ENCODE data around the gene CXXC1.
"Not testable (repeated sequence)": the region's sequence is repeated elsewhere in the genome, so short reads cannot be mapped to it uniquely, and the experiment has no call there.

CXXC1 gene

DNA sequence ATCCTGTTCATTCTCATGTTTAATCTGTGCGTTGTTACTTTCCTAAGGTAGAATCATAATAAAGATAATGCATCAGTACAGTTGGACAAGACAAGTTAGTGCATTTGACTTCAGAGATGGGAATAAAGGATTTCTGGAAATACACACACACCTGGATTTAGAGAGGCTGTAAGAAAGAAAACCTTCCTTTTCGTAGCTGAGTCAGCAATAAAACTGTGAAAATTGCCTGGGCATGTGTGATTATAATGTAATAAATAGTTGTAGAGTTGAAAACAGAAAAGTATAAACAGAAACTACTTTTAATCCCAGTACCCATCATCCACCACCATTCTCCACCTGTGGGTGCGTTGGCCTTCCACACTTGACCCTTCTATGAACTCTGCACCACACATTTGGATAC is 36.6 kb downstream of the CXXC1 start:
- Histone ChIP-seq H3K9ac (ENCODE audit: low read length) (no peak overlapping the region), H3K4me2 (ENCODE audit: low read length) (no peak overlapping the region)

DNA sequence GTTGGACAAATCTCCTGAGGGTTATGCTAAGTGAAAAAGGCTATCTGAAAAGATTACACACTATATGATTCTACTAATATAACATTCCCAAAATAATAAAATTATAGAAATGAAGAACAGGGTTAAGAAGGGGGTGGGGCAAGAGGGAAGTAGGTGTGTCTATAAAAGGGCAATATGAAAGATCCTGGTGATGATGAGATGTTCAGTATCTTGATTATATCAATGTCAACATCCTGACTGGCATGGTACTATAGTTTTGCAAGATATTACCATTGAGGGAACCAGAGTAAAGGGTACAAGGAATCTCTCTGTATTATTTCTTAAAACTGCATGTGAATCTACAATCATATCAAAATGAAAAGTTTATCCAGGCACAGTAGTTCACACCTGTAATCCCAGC is 37.9 kb downstream of the CXXC1 start:
- H3K27me3 ChIP-seq (ENCODE audit: insufficient read depth, low read length): no peaks in the 10 kb centered on the region
- no peak overlapping the region for H3K9ac ChIP-seq (ENCODE audit: low read length)
- H3K4me1 ChIP-seq (ENCODE audit: control insufficient read depth in 1 of 2, insufficient read depth in 2 of 2, low read length in 2 of 2): no peaks in the 10 kb centered on the region
- no peak overlapping the region for H2BK12ac ChIP-seq (ENCODE audit: low read length)
- no peak overlapping the region for H3K4ac ChIP-seq (ENCODE audit: low read depth, low read length)
- H4K12ac ChIP-seq (ENCODE audit: low read depth, low read length): no peak overlapping the region
- no peak overlapping the region for H2AFZ ChIP-seq (ENCODE audit: insufficient read depth, low read length, poor library complexity)
- H2BK5ac ChIP-seq (ENCODE audit: low read depth, low read length, poor library complexity): no peak overlapping the region
- H4K91ac ChIP-seq (ENCODE audit: low read depth, low read length): no peak overlapping the region
- no peak overlapping the region for H3K18ac ChIP-seq (ENCODE audit: low read length)
- no peak overlapping the region for H3K23ac ChIP-seq (ENCODE audit: low read length)
- no peaks in the 10 kb centered on the region for H3K79me1 ChIP-seq (ENCODE audit: low read length)
- H2AK5ac ChIP-seq (ENCODE audit: low read length): no peak overlapping the region
- no peak overlapping the region for H4K8ac ChIP-seq (ENCODE audit: low read depth, low read length)
- no peak overlapping the region for H3K4me3 ChIP-seq (ENCODE audit: low read depth, low read length)
- H3K36me3 ChIP-seq (ENCODE audit: control insufficient read depth in 1 of 2, insufficient read depth in 2 of 2, low read length in 2 of 2): no peaks in the 10 kb centered on the region
- no peak overlapping the region for H3K4me2 ChIP-seq (ENCODE audit: low read length)
- no peak overlapping the region for H3K27ac ChIP-seq (ENCODE audit: low read depth, low read length)
- no peaks in the 10 kb centered on the region for H3K79me2 ChIP-seq (ENCODE audit: control insufficient read depth, insufficient read depth, low read length, poor library complexity)
- DNase-seq: no peak
- H3K14ac ChIP-seq (ENCODE audit: low read length): no peak overlapping the region
- H3K9me3 ChIP-seq (ENCODE audit: insufficient read depth, low read depth, low read length): no peaks in the 10 kb centered on the region
- H2BK120ac ChIP-seq (ENCODE audit: insufficient read depth, low read length, poor library complexity): no peak overlapping the region

More for the DNA sequence above, 36.6 kb downstream of the CXXC1 start:
- Histone ChIP-seq H4K8ac (ENCODE audit: low read depth, low read length) (no peak overlapping the region), H2AFZ (ENCODE audit: insufficient read depth, low read length, poor library complexity) (no peak overlapping the region), H3K4me3 (ENCODE audit: low read depth, low read length) (no peak overlapping the region), H3K27me3 (ENCODE audit: insufficient read depth, low read length) (no peaks in the 10 kb centered on the region), H2AK5ac (ENCODE audit: low read length) (no peak overlapping the region), H4K12ac (ENCODE audit: low read depth, low read length) (no peak overlapping the region), H3K9me3 (ENCODE audit: insufficient read depth, low read depth, low read length) (no peaks in the 10 kb centered on the region), H2BK120ac (ENCODE audit: insufficient read depth, low read length, poor library complexity) (no peak overlapping the region), H3K79me1 (ENCODE audit: low read length) (no peaks in the 10 kb centered on the region), H3K4me1 (ENCODE audit: control insufficient read depth in 1 of 2, insufficient read depth in 2 of 2, low read length in 2 of 2) (no peaks in the 10 kb centered on the region), H3K23ac (ENCODE audit: low read length) (no peak overlapping the region), H3K4ac (ENCODE audit: low read depth, low read length) (no peak overlapping the region), H3K14ac (ENCODE audit: low read length) (no peak overlapping the region), H3K27ac (ENCODE audit: low read depth, low read length) (no peak overlapping the region), H3K18ac (ENCODE audit: low read length) (no peak overlapping the region), H2BK12ac (ENCODE audit: low read length) (no peak overlapping the region), H2BK5ac (ENCODE audit: low read depth, low read length, poor library complexity) (no peak overlapping the region), H3K79me2 (ENCODE audit: control insufficient read depth, insufficient read depth, low read length, poor library complexity) (no peaks in the 10 kb centered on the region), H4K91ac (ENCODE audit: low read depth, low read length) (no peak overlapping the region), H3K36me3 (ENCODE audit: control insufficient read depth in 1 of 2, insufficient read depth in 2 of 2, low read length in 2 of 2) (no peaks in the 10 kb centered on the region)
- DNase-seq: no peak
- WGBS (ENCODE audit: extremely low coverage, insufficient coverage, insufficient read length): no CpG with 5 or more reads among the region's 3 CpGs

DNA sequence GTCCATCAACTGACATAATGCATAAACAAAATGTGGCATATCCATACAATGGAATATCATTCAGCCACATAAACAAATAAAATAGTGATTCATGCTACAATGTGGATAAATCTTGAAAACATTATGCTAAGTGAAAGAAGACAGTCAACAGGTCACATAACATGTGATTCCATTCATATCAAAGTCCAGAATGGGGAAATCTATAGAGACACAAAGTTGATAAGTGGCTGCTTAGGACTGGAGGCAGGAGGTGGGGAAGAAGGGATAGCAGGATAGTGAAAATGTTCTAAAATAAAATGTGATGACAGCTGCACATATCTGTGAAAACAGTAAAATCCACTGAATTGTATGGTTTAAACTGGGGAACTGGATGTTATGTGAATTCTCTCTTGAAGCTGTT is 39.9 kb downstream of the CXXC1 start:
- Histone ChIP-seq H3K4me2 (ENCODE audit: low read length) (no peak overlapping the region), H2BK120ac (ENCODE audit: insufficient read depth, low read length, poor library complexity) (no peak overlapping the region), H3K9me3 (ENCODE audit: insufficient read depth, low read depth, low read length) (no peaks in the 10 kb centered on the region), H3K79me2 (ENCODE audit: control insufficient read depth, insufficient read depth, low read length, poor library complexity) (no peaks in the 10 kb centered on the region), H3K14ac (ENCODE audit: low read length) (no peak overlapping the region), H3K4me1 (ENCODE audit: control insufficient read depth in 1 of 2, insufficient read depth in 2 of 2, low read length in 2 of 2) (no peaks in the 10 kb centered on the region), H3K79me1 (ENCODE audit: low read length) (no peaks in the 10 kb centered on the region), H3K27me3 (ENCODE audit: insufficient read depth, low read length) (no peaks in the 10 kb centered on the region), H4K91ac (ENCODE audit: low read depth, low read length) (no peak overlapping the region), H3K9ac (ENCODE audit: low read length) (no peak overlapping the region), H4K12ac (ENCODE audit: low read depth, low read length) (no peak overlapping the region), H3K23ac (ENCODE audit: low read length) (no peak overlapping the region), H3K4ac (ENCODE audit: low read depth, low read length) (no peak overlapping the region), H2BK12ac (ENCODE audit: low read length) (no peak overlapping the region), H2AK5ac (ENCODE audit: low read length) (no peak overlapping the region), H4K8ac (ENCODE audit: low read depth, low read length) (no peak overlapping the region), H3K4me3 (ENCODE audit: low read depth, low read length) (no peak overlapping the region), H2BK5ac (ENCODE audit: low read depth, low read length, poor library complexity) (no peak overlapping the region), H3K27ac (ENCODE audit: low read depth, low read length) (no peak overlapping the region), H2AFZ (ENCODE audit: insufficient read depth, low read length, poor library complexity) (no peak overlapping the region), H3K18ac (ENCODE audit: low read length) (no peak overlapping the region), H3K36me3 (ENCODE audit: control insufficient read depth in 1 of 2, insufficient read depth in 2 of 2, low read length in 2 of 2) (no peaks in the 10 kb centered on the region)
- no peak for DNase-seq

DNA sequence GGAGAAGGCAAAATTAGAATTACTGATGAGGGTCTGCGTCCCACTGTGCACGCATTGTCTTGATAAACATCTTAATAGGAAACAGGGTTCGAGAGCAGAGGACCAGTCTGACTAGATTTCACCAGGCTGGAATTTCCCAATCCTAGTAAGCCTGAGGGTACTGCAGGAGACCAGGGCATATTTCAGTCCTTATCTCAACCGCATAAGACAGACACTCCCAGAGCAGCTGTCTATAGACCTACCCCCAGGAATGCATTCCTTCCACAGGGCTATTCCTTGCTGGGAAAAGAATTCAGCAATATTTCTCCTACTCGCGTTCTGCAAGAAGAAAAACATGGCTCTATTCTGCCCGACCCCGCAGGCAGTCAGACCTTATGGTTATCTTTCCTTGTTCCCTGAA is 45.7 kb downstream of the CXXC1 start:
- H2BK12ac ChIP-seq (ENCODE audit: low read length); H3K4me3 ChIP-seq (ENCODE audit: low read depth, low read length); H3K14ac ChIP-seq (ENCODE audit: low read length); H4K91ac ChIP-seq (ENCODE audit: low read depth, low read length); H4K12ac ChIP-seq (ENCODE audit: low read depth, low read length); H3K4ac ChIP-seq (ENCODE audit: low read depth, low read length); H3K9ac ChIP-seq (ENCODE audit: low read length); H3K4me2 ChIP-seq (ENCODE audit: low read length); H2AK5ac ChIP-seq (ENCODE audit: low read length); H3K4me1 ChIP-seq (ENCODE audit: control insufficient read depth in 1 of 2, insufficient read depth in 2 of 2, low read length in 2 of 2); H2BK120ac ChIP-seq (ENCODE audit: insufficient read depth, low read length, poor library complexity); H3K79me2 ChIP-seq (ENCODE audit: control insufficient read depth, insufficient read depth, low read length, poor library complexity); H3K27me3 ChIP-seq (ENCODE audit: insufficient read depth, low read length); H4K8ac ChIP-seq (ENCODE audit: low read depth, low read length); H3K79me1 ChIP-seq (ENCODE audit: low read length); H3K36me3 ChIP-seq (ENCODE audit: control insufficient read depth in 1 of 2, insufficient read depth in 2 of 2, low read length in 2 of 2); H3K23ac ChIP-seq (ENCODE audit: low read length); H2BK5ac ChIP-seq (ENCODE audit: low read depth, low read length, poor library complexity); H3K9me3 ChIP-seq (ENCODE audit: insufficient read depth, low read depth, low read length); H2AFZ ChIP-seq (ENCODE audit: insufficient read depth, low read length, poor library complexity); H3K27ac ChIP-seq (ENCODE audit: low read depth, low read length); H3K18ac ChIP-seq (ENCODE audit: low read length): not testable (repeated sequence)
- no CpG with 5 or more reads among the region's 8 CpGs for WGBS (ENCODE audit: extremely low coverage, insufficient coverage, insufficient read length)
- DNase-seq: peak; percentile 65 to 81
